Left cardiac atrium (tissue), 4 donors: ENCODE measurements around the gene ACTRT2. TPM values are rescaled to one million over a fixed set of nuclear protein-coding genes. Genes with fewer than 3 reads are reported as not detected.
A peak's percentile ranks its signal among the peaks of the same experiment; 100 is the strongest.

Experiments
- ATAC-seq, 2 donors: fragments of 200-7000 bp; cut with Tn5 transposase; one replicate each; pipeline ENCODE4 v1.9.1; 2020; ENCODE audit warnings: mild to moderate bottlenecking in 2 of 2, moderate library complexity in 2 of 2
- DNase-seq: peaks from one replicate; pipeline ENCODE4 v3.0.0-alpha.2; 2020
- intact Hi-C, 2 donors: fragments of 100-400 bp; cut with DNase I; formaldehyde crosslinking; loops; one replicate each; pipeline versions ENCODE4 v1.14.1 to v1.15.1; 2022 to 2023
- total RNA-seq, 2 donors: library from RNA; stranded (reverse); fragmentation: NEBNext Ultra II Directional; extraction: Animal tissue kit (Norgen Biotek cat#: 25700); gene quantifications; one replicate each; pipeline ENCODE4 v1.2.1, GENCODE V29; 2021
- donor health status: DM: no; HTN: yes; CAD: no.
- donor health status: DM: no; HTN: yes; CAD: no; lungs with severe emphysema.
- donor health status: DM: yes; HTN: yes; CAD: no.
- donor health status: Dilated cardiomyopathy.

Gene ACTRT2
- total RNA-seq, 2 donors from 2014 or later, result not detected

- intact Hi-C loops, result loop anchor here (5.0 to 10.0 kb wide), 2 partner anchors 271 to 398 kb away; no protein-coding TSS in a partner anchor
- ATAC-seq (no peak), DNase-seq (no peak)
Measured at GRCh38 chr1:3014050-3014440, 7.2 kb upstream of the ACTRT2 start.

- ATAC-seq, result no peak
- DNase-seq, result no peak
- intact Hi-C loops, result loop anchor here (5.0 to 10.0 kb wide), 2 partner anchors 270 to 398 kb away; no protein-coding TSS in a partner anchor
Measured at GRCh38 chr1:3014443-3015268, 6.6 kb upstream of the ACTRT2 start.

GRCh38 chr1:3015269-3015635 is 6.0 kb upstream of the ACTRT2 start:
- DNase-seq (no peak), ATAC-seq (no peak)
- intact Hi-C loops, result loop anchor here in 1 of 2 donors (10.0 kb wide), 1 partner anchor 270 kb away; no protein-coding TSS in a partner anchor

- no peak for DNase-seq
- no peak for ATAC-seq
- intact Hi-C loops, result loop anchor here in 1 of 2 donors (10.0 kb wide), 1 partner anchor 269 kb away; no protein-coding TSS in a partner anchor
Measured at GRCh38 chr1:3015744-3016143, 5.5 kb upstream of the ACTRT2 start.

- ATAC-seq (no peak), DNase-seq (no peak)
- intact Hi-C loops, result loop anchor here in 1 of 2 donors (10.0 kb wide), 1 partner anchor 268 kb away; no protein-coding TSS in a partner anchor
Measured at GRCh38 chr1:3016641-3017439, 4.4 kb upstream of the ACTRT2 start.

- intact Hi-C loops, result loop anchor here in 1 of 2 donors (10.0 kb wide), 1 partner anchor 267 kb away; no protein-coding TSS in a partner anchor
- ATAC-seq, result no peak
Measured at GRCh38 chr1:3017440-3018050, 3.7 kb upstream of the ACTRT2 start.

GRCh38 chr1:3018051-3018471 is 3.2 kb upstream of the ACTRT2 start:
- ATAC-seq, result no peak
- intact Hi-C loops, result loop anchor here in 1 of 2 donors (10.0 kb wide), 1 partner anchor 267 kb away; no protein-coding TSS in a partner anchor
- no peak for DNase-seq

More at GRCh38 chr1:3017440-3018050, 3.7 kb upstream of the ACTRT2 start:
- no peak for DNase-seq

GRCh38 chr1:3018576-3018975 is 2.7 kb upstream of the ACTRT2 start:
- ATAC-seq, result no peak
- DNase-seq, result peak; percentile 6
- intact Hi-C loops, result loop anchor here in 1 of 2 donors (10.0 kb wide), 1 partner anchor 266 kb away; no protein-coding TSS in a partner anchor

GRCh38 chr1:3019007-3019515 is 2.2 kb upstream of the ACTRT2 start:
- DNase-seq, result peak; percentile 12
- ATAC-seq, result no peak
- intact Hi-C loops, result loop anchor here in 1 of 2 donors (10.0 kb wide), 1 partner anchor 266 kb away; no protein-coding TSS in a partner anchor

GRCh38 chr1:3019516-3020051 is 1.7 kb upstream of the ACTRT2 start:
- no peak for ATAC-seq
- peak; percentile 11 for DNase-seq
- intact Hi-C loops, result loop anchor here in 1 of 2 donors (10.0 kb wide), 1 partner anchor 265 kb away; no protein-coding TSS in a partner anchor

- DNase-seq (peak; percentile 7), ATAC-seq (no peak)
- intact Hi-C loops, result no loop called here
Measured at GRCh38 chr1:3020263-3020909, 881 bp upstream of the ACTRT2 start.

- intact Hi-C loops, result no loop called here
- no peak for DNase-seq
- no peak for ATAC-seq
Measured at GRCh38 chr1:3021801-3022401, 634 bp downstream of the ACTRT2 start.

- intact Hi-C loops, result no loop called here
- DNase-seq (no peak), ATAC-seq (no peak)
Measured at GRCh38 chr1:3022511-3022973, 1.3 kb downstream of the ACTRT2 start.

- intact Hi-C loops, result no loop called here
- no peak for DNase-seq
Measured at GRCh38 chr1:3022976-3023375, 1.7 kb downstream of the ACTRT2 start.

GRCh38 chr1:3024019-3024418 is 2.8 kb downstream of the ACTRT2 start:
- DNase-seq (no peak), ATAC-seq (no peak)
- intact Hi-C loops, result no loop called here

More at GRCh38 chr1:3022976-3023375, 1.7 kb downstream of the ACTRT2 start:
- no peak for ATAC-seq

- ATAC-seq (no peak), DNase-seq (peak; percentile 1)
- intact Hi-C loops, result no loop called here
Measured at GRCh38 chr1:3024588-3024987, 3.3 kb downstream of the ACTRT2 start.

GRCh38 chr1:3026124-3026523 is 4.9 kb downstream of the ACTRT2 start:
- intact Hi-C loops, result no loop called here
- DNase-seq (no peak), ATAC-seq (no peak)
